Measurements from ENCODE around the gene DMXL1. TPM values are rescaled to one million over a fixed set of nuclear protein-coding genes. Genes with fewer than 3 reads are reported as not detected.

Gene DMXL1
- total RNA-seq, 4 donors from 2014 or later = 67.1 to 115 (median 83.3) TPM

GRCh38 chr5:119031011-119031886 is 39.6 kb upstream of the DMXL1 start:
- TF ChIP-seq, protein P1, sequence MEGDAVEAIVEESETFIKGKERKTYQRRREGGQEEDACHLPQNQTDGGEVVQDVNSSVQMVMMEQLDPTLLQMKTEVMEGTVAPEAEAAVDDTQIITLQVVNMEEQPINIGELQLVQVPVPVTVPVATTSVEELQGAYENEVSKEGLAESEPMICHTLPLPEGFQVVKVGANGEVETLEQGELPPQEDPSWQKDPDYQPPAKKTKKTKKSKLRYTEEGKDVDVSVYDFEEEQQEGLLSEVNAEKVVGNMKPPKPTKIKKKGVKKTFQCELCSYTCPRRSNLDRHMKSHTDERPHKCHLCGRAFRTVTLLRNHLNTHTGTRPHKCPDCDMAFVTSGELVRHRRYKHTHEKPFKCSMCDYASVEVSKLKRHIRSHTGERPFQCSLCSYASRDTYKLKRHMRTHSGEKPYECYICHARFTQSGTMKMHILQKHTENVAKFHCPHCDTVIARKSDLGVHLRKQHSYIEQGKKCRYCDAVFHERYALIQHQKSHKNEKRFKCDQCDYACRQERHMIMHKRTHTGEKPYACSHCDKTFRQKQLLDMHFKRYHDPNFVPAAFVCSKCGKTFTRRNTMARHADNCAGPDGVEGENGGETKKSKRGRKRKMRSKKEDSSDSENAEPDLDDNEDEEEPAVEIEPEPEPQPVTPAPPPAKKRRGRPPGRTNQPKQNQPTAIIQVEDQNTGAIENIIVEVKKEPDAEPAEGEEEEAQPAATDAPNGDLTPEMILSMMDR (IDR thresholded peaks at IDR 0.05; ENCODE audit: low read depth) = no peak

DNA sequence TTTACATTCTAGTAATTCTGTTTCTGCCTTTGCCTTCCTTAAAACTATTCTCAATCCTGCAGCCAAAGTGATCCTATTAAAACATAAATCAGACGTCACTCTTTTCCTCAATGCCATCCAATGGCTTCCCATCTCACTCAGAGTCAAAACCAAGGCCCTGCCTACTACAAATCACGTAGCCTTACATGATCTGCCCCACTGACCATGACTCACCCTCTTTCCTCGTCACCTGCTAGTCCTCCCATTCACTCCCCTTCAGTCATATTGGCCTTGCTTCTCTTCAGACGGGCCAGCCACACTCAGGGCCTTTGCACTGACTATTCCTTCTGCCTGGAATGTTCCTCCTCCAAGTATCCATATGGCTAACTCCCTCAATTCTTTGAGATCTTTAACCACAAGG is 39.0 kb upstream of the DMXL1 start:
- TF ChIP-seq, protein P1 (IDR thresholded peaks at IDR 0.05; ENCODE audit: low read depth) = no peak

- TF ChIP-seq, protein P1 (IDR thresholded peaks at IDR 0.05; ENCODE audit: low read depth) = no peak
These were observed 38.2 kb upstream of the DMXL1 start for GRCh38 chr5:119032656-119033055.

GRCh38 chr5:119033135-119033534 is 37.8 kb upstream of the DMXL1 start:
- TF ChIP-seq, protein P1 (IDR thresholded peaks at IDR 0.05; ENCODE audit: low read depth) = no peak

DNA sequence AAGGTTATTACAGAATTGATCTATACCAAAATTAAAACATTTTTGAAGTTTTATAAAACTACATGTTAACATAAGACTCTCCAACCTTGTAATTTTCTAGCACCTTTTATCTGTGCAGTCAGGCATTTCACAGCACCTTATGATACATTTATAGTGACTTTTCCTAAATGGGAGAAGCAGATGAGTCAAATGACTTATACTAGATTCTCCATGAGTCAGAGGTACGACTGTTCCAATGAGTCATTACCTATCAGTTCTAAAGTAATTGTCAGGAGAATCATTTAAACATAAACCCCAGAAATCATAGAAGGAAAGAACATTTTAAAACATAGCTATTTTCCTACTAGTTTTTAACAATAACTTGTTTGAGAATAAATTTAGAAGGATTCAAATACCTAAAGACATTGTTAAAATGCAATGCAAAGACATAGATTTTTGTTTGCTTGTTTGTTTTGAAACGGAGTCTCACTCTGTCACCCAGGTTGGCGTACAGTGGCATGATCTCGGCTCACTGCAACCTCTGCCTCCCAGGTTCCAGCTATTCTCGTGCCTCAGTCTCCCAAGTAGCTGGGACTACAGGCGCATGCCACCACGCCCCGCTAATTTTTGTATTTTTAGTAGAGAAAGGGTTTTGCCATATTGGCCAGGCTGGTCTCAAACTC is 34.7 kb upstream of the DMXL1 start:
- TF ChIP-seq, protein P1 (IDR thresholded peaks at IDR 0.05; ENCODE audit: low read depth) = no peak

DNA sequence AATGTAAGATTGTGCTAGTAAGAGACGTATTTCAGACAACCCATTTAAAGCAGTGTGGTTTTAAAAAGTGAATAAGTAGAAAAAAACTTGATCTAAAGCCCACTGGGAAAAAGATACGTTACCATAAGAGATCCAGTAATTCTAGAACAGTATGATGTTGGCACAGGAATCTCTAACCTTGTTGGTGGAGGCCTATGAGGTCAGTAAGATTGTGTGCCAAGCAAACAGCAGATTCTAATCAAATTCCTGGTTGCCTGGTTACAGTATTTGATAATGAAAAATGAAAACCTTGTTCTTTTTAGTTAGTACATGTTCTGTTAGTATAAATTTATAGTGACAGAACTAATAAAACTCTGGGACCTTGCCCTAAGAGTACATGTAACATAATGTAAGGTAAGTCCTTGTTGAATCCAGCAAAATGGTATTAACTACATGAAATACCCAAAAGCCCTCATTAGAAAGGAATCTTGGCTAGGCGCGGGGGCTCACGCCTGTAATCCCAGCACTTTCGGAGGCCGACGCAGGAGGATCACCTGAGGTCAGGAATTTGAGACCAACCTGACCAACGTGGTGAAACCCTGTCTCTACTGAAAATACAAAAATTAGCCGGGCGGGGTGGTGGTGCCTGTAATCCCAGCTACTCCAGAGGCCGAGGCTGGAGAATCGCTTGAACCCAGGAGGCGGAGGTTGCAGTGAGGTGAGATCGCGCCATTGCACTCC is 33.2 kb upstream of the DMXL1 start:
- TF ChIP-seq, protein P1 (IDR thresholded peaks at IDR 0.05; ENCODE audit: low read depth) = no peak

GRCh38 chr5:119048246-119048645 is 22.6 kb upstream of the DMXL1 start:
- TF ChIP-seq, protein P1 (IDR thresholded peaks at IDR 0.05; ENCODE audit: low read depth) = no peak

Data from subcutaneous adipose tissue (tissue), 4 donors.